ENCODE data around the gene CXCL13. TPM values are rescaled to one million over a fixed set of nuclear protein-coding genes. Genes with fewer than 3 reads are reported as not detected.
"Not testable (repeated sequence)": the region's sequence is repeated elsewhere in the genome, so short reads cannot be mapped to it uniquely, and the experiment has no call there.

CXCL13 gene, protein sequence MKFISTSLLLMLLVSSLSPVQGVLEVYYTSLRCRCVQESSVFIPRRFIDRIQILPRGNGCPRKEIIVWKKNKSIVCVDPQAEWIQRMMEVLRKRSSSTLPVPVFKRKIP
- 1 to 10 TPM; 2.7 to 3.2 TPM for total RNA-seq

DNA sequence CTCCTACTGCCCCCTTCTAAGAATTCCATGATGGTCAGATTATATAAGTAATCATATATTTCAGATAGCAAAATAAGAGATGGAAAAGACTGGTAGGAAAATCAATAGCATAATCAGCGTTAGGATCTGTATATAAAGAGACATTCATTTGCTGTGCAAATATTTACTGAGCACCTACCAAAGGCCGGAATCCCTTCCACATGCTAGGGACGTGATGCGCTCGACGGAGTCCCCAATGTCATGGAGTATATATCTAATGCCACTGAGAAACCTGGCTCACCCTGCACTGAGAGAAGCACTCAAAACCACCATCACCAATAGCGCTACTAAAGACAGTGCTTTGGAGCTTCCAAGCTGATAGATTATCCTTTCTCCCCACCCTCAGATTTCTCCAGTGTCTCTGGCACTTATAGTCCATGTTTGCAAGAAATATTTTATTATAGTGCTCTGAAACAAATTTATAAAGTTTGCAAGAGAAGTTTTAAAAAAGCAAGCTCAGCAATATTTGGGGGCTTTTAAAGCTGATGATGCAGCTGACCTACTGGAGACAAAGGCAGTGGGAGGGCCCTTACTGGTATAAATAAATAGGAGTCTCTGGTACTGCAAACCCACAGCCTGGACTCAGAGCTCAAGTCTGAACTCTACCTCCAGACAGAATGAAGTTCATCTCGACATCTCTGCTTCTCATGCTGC lies at the start of gene CXCL13:
Gene CXCL13 (plus strand): TSS at position 611 of the 693 bp plus-strand sequence. CDS start 46 bp downstream, at position 657.
- H3K9me3 Mint-ChIP-seq = no peaks in the 10 kb centered on the region
- H3K27me3 Mint-ChIP-seq = peaks cover 4 to 15% of the 10 kb centered on the region in 2 donors
- no peak within 1 kb of the TSS for H3K4me3 Mint-ChIP-seq
- no peak within 1 kb of the TSS for H3K27ac Mint-ChIP-seq
- H3K4me1 Mint-ChIP-seq (ENCODE audit: low read depth in 2 of 2) = peaks cover 5 to 16% of the 10 kb centered on the region in 2 donors
- H3K36me3 Mint-ChIP-seq = no peaks in the 10 kb centered on the region
- ATAC-seq = peak in 1 of 2 donors; percentile 37
- no peak for DNase-seq (ENCODE audit: low spot score)

DNA sequence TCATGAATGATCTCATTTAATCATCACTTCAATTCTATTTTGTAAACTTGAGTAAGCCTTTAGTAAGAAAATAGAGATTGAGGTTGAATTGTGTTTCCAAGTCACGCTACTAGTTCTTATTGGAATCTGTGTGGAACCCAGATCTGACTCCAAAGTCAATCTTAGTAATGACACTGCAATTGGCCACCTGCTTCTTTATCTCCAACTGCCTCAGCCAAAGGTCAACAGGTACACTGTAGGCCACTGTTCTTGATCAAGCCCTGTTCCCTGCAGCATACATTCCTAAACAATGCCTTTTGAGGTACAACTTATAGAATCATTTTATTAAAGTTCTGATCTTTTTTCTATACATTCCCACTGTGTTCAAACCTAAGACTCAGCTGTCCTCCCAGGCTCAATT lies 45.5 kb upstream of the CXCL13 start:
- Mint-ChIP-seq H3K9me3 (peaks cover 3% of the 10 kb centered on the region), H3K36me3 (peaks cover 5% of the 10 kb centered on the region), H3K4me1 (ENCODE audit: low read depth in 2 of 2) (no peaks in the 10 kb centered on the region), H3K27ac (no peak overlapping the region), H3K4me3 (no peak overlapping the region), H3K27me3 (peaks cover 0 to 13% of the 10 kb centered on the region in 2 donors)
- no peak for DNase-seq (ENCODE audit: low spot score)
- no peak for ATAC-seq

DNA sequence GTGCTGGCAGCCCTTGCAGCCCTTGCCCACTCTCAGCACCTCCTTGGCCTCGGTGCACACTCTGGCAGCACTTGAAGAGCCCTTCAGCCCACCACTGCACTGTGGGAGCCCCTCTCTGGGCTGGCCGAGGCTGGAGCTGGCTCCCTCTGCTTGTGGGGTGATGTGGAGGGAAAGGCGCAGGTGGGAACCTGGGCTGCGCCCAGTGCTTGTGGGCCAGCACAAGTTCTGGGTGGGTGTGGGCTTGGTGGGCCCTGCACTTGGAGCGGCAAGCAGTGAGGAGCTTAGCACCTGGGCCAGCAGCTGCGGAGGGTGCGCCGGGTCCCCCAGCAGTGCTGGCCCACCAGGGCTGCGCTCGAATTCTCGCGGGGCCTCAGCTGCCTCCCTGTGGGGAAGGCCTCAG lies 43.9 kb upstream of the CXCL13 start:
- H3K27ac Mint-ChIP-seq; H3K36me3 Mint-ChIP-seq; H3K4me1 Mint-ChIP-seq (ENCODE audit: low read depth in 2 of 2); ATAC-seq; H3K9me3 Mint-ChIP-seq; H3K4me3 Mint-ChIP-seq; DNase-seq (ENCODE audit: low spot score): not testable (repeated sequence)
- H3K27me3 Mint-ChIP-seq = peaks cover 0 to 16% of the 10 kb centered on the region in 2 donors

DNA sequence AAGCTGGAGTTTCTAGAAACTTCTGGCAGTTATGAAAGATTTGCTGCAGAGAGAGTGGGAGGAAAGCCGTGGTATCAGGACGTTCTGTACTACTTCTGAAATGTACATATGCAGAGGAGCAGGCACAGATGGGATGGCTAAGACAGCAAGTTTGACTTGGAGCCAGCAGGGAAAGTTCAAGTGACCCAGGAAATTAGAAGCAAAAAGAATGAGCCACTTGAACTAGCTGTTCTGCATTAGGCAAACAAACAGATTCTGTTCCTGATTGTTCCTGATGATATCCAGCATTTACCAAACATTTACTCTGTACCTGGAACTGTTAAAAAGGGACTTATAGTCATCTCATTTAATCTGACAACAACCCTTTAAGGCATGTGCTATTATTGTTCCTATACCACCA lies 41.4 kb upstream of the CXCL13 start:
- Mint-ChIP-seq H3K4me3 (no peak overlapping the region), H3K36me3 (peaks cover 19% of the 10 kb centered on the region), H3K9me3 (peaks cover 14% of the 10 kb centered on the region), H3K27ac (no peak overlapping the region), H3K27me3 (peaks cover 11 to 41% of the 10 kb centered on the region in 2 donors), H3K4me1 (ENCODE audit: low read depth in 2 of 2) (peaks cover 0 to 3% of the 10 kb centered on the region in 2 donors)
- DNase-seq (ENCODE audit: low spot score) (no peak), ATAC-seq (no peak)

DNA sequence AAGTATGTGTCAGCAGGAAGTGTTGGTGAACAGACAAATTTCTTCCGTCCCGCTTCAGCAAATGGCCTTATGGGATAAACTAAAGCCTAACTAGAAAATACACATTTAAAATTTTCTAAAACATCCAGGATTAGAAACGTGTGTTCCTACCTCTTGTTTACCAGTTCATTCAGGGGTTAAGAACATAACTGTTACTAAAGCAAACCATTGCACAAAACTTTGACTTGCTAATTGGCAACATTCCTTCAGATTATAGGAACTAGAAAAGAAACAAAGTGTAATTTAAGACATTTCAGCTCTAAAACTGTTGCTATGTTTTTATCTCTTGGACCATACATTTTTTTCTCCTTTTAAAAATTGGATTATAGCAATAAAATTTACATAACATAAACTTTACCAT lies 39.5 kb upstream of the CXCL13 start:
- H3K27ac Mint-ChIP-seq = no peak overlapping the region
- peaks cover 14 to 46% of the 10 kb centered on the region in 2 donors for H3K27me3 Mint-ChIP-seq

DNA sequence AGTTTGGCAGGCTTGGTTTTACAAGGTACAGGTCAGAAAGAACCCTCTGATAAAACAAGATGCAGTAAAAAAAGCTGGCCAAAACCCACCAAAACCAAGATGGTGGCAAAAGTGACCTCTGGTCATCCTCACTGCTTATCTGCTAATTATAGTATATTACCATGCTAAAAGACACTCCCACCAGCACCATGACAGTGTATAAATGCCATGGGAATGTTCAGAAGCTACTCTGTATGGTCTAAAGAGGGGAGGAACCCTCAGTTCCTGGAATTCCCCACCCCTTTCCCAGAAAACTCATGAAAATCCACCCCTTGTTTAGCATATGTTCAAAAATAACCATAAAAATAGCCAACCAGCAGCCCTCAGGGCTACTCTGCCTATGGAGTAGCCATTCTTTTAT lies 38.1 kb upstream of the CXCL13 start:
- ATAC-seq (no peak), DNase-seq (ENCODE audit: low spot score) (no peak)
- peaks cover 14 to 46% of the 10 kb centered on the region in 2 donors for H3K27me3 Mint-ChIP-seq
- H3K4me3 Mint-ChIP-seq = no peak overlapping the region
- peaks cover 0 to 5% of the 10 kb centered on the region in 2 donors for H3K4me1 Mint-ChIP-seq (ENCODE audit: low read depth in 2 of 2)
- H3K27ac Mint-ChIP-seq = no peak overlapping the region
- H3K36me3 Mint-ChIP-seq = peaks cover 29% of the 10 kb centered on the region
- H3K9me3 Mint-ChIP-seq = peaks cover 17% of the 10 kb centered on the region

More for the DNA sequence above, 39.5 kb upstream of the CXCL13 start:
- Mint-ChIP-seq H3K4me1 (ENCODE audit: low read depth in 2 of 2) (peaks cover 0 to 3% of the 10 kb centered on the region in 2 donors), H3K9me3 (peaks cover 17% of the 10 kb centered on the region), H3K36me3 (peaks cover 28% of the 10 kb centered on the region), H3K4me3 (no peak overlapping the region)
- DNase-seq (ENCODE audit: low spot score) (no peak), ATAC-seq (no peak)

DNA sequence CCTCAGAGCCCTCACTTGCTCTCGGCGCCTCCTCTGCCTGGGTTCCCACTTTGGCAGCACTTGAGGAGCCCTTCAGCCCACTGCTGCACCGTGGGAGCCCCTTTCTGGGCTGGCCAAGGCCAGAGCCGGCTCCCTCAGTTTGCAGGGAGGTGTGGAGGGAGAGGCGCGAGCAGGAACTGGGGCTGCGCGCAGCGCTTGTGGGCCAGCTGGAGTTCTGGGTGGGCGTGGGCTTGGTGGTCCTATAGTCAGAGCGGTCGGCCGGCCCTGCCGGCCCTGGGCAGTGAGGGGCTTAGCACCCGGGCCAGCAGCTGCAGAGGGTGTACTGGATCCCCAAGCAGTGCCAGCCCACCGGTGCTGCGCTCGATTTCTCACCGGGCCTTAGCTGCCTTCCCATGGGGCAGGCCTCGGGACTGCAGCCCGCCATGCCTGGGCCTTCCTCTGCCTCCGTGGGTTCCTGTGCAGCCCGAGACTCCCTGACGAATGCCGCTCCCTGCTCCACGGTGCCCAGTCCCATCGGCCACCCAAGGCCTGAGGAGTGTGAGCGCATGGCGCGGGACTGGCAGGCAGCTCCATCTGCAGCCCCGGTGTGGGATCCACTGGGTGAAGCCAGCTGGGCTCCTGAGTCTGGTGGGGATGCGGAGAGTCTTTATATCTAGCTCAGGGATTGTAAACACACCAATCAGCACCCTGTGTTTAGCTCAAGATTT lies 35.0 kb upstream of the CXCL13 start:
- Mint-ChIP-seq H3K9me3 (peaks cover 21% of the 10 kb centered on the region), H3K36me3 (peaks cover 33% of the 10 kb centered on the region), H3K27me3 (peaks cover 17 to 33% of the 10 kb centered on the region in 2 donors)
- H3K4me1 Mint-ChIP-seq (ENCODE audit: low read depth in 2 of 2); ATAC-seq; DNase-seq (ENCODE audit: low spot score); H3K27ac Mint-ChIP-seq; H3K4me3 Mint-ChIP-seq: not testable (repeated sequence)

DNA sequence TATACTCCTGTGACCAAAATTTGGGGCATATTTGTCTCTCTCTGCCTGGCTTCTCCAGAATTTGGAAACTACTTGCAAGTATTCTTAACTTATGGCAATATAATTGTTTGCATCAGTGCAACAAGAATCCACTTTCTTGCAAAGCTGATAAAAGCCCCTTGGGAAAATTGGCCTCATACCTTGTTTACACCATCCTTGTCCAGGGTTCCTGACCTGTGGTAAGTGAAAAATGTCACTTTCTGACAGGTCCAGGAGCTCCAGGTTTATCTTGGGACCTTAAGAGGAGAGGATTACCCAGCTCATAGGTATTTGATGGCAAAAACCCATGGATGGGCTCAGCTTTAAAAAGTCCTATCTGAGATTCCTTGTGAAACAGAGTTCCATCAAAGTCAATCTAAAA lies 29.3 kb upstream of the CXCL13 start:
- ATAC-seq (no peak), DNase-seq (ENCODE audit: low spot score) (no peak)
- H3K36me3 Mint-ChIP-seq = peaks cover 5% of the 10 kb centered on the region

DNA sequence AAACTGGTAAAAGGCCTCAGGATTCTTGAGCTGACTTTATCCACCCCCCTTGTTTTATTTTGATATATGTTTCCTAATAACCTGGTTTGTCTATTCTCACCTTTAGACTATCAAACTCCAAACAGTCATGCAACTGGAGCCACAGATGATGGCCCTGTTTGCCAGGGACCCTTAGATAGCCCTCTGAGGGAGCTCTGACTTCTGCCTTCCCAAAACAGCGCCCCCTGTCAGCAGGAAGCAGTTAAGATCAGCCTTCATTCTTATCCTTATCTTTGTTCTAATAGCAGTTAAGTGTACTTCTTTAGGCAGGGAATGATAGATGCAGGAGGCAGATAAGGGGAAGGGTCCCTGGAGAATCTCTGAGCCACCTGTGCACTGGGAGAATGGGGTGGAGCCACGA lies 27.5 kb upstream of the CXCL13 start:
- Mint-ChIP-seq H3K36me3 (peaks cover 10% of the 10 kb centered on the region), H3K27me3 (no peaks in the 10 kb centered on the region), H3K4me1 (ENCODE audit: low read depth in 2 of 2) (peaks cover 20 to 25% of the 10 kb centered on the region in 2 donors), H3K4me3 (no peak overlapping the region), H3K9me3 (peaks cover 2% of the 10 kb centered on the region), H3K27ac (peak overlapping the region in 1 of 2 donors; percentile 68)
- DNase-seq (ENCODE audit: low spot score) = no peak
- ATAC-seq = no peak

More for the DNA sequence above, 29.3 kb upstream of the CXCL13 start:
- Mint-ChIP-seq H3K27ac (no peak overlapping the region), H3K4me3 (no peak overlapping the region), H3K27me3 (peaks cover 0 to 3% of the 10 kb centered on the region in 2 donors), H3K9me3 (peaks cover 3% of the 10 kb centered on the region), H3K4me1 (ENCODE audit: low read depth in 2 of 2) (peaks cover 7 to 16% of the 10 kb centered on the region in 2 donors)

DNA sequence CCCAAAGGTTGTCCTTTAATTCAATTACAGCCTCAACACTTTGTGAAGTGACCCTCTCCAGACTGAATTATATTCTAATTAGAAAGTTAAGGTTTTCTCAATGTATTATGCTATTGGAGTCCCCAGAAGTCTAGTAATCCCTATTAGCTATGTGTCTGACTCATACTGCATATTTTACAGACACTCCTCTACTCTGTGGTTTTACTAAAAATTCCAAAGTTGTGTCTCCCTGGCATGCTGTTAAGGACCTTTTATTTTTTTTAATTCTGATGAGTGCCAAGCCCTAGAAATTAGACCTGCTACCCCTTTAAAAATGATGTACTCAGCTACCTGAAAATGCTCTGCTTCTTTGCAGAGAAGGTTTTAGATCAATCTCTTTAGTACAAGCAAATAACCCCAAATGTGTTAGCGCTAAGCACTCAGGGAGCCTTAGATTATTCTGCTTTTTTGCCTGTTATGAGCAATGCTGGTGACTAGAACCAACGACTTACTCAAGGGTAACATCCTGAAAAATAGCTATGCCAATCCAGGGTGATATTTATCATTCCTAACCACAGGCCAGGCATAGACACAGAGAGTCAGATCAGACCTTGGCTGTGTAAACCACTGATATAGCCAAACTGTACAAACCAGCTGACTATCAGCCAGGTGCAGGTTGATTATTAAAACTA lies 26.1 kb upstream of the CXCL13 start:
- H3K4me1 Mint-ChIP-seq (ENCODE audit: low read depth in 2 of 2) = peaks cover 24 to 38% of the 10 kb centered on the region in 2 donors
- peak overlapping the region; percentile 10 for H3K4me3 Mint-ChIP-seq
- peaks cover 10% of the 10 kb centered on the region for H3K36me3 Mint-ChIP-seq
- ATAC-seq (peak in 1 of 2 donors; percentile 77), DNase-seq (ENCODE audit: low spot score) (no peak)
- H3K27me3 Mint-ChIP-seq = no peaks in the 10 kb centered on the region
- peak overlapping the region in 1 of 2 donors; percentile 68 for H3K27ac Mint-ChIP-seq
- peaks cover 6% of the 10 kb centered on the region for H3K9me3 Mint-ChIP-seq

DNA sequence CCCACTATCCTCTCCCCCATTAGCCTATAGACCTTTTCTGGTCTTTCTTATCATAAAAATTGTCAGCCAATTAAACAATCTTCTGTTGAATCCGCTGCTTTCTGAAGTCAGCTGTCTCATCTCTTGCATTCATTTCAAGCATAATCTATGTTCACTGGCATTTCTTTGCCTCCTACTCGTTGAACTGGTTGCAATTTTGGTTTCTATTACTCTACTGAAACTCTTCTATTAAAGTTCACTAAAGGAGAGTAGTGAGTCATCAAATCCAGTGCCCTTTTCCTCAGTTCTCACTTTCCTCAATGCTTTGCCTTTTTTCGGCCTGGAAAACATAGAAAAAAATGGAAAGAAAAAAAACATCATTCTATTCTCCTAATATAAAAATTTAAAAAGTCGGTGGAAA lies 23.9 kb upstream of the CXCL13 start:
- Mint-ChIP-seq H3K9me3 (peaks cover 6% of the 10 kb centered on the region), H3K36me3 (peaks cover 10% of the 10 kb centered on the region), H3K27ac (peak overlapping the region; percentile 79 to 88), H3K27me3 (no peaks in the 10 kb centered on the region), H3K4me3 (peak overlapping the region; percentile 81), H3K4me1 (ENCODE audit: low read depth in 2 of 2) (peaks cover 32 to 46% of the 10 kb centered on the region in 2 donors)
- DNase-seq (ENCODE audit: low spot score) (no peak), ATAC-seq (peak; percentile 45 to 55)

DNA sequence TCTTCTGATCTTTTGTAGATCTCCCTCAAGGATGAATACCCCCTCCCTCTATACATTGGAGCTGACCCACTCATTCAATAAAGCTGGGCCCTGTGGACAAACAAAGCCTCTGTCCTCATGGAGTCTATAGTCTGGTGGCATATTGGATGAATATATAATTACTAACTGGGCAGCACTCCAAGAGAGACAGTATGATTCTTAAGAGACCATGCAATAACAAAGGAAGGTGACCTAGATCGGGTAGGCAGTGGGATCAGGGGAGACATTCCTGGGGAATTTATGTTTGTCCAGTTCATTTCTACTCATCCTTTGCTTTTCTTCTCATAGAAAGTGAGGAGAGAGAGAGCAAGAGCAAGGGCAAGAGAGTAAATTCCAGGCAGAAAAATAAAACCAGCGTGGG lies 23.5 kb upstream of the CXCL13 start:
- peak overlapping the region; percentile 81 for H3K4me3 Mint-ChIP-seq

DNA sequence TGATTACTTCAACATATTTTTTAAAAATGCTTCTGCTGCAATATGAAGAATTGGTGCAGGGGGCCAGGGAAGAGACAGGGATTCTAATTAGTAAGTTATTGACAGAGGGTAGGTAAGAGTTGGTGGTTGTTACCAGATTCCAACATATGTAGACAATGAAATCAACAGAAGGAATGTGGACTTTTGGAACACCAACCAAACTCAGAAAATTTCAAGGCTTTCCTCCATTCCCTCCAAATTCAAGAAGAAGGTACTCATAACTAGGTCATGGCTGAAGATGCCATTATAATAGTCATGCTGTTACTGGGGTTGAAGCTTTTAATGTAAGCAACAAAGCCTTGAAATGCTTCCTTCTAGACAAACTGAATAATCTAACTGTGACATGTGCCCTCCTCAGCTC lies 22.9 kb upstream of the CXCL13 start:
- Mint-ChIP-seq H3K27ac (peak overlapping the region; percentile 79 to 88), H3K9me3 (peaks cover 6% of the 10 kb centered on the region)
- no peak for ATAC-seq

More for the DNA sequence above, 23.5 kb upstream of the CXCL13 start:
- Mint-ChIP-seq H3K27ac (peak overlapping the region; percentile 79 to 88), H3K4me1 (ENCODE audit: low read depth in 2 of 2) (peaks cover 35 to 50% of the 10 kb centered on the region in 2 donors), H3K27me3 (no peaks in the 10 kb centered on the region), H3K36me3 (peaks cover 10% of the 10 kb centered on the region), H3K9me3 (peaks cover 6% of the 10 kb centered on the region)
- DNase-seq (ENCODE audit: low spot score) (no peak), ATAC-seq (no peak)

More for the DNA sequence above, 22.9 kb upstream of the CXCL13 start:
- no peak for DNase-seq (ENCODE audit: low spot score)
- Mint-ChIP-seq H3K4me1 (ENCODE audit: low read depth in 2 of 2) (peaks cover 40 to 55% of the 10 kb centered on the region in 2 donors), H3K27me3 (no peaks in the 10 kb centered on the region), H3K36me3 (peaks cover 10% of the 10 kb centered on the region), H3K4me3 (no peak overlapping the region)

Measured in natural killer cell treated with Interleukin-12 subunit alpha and Interleukin-12 subunit beta and Interleukin-15 and Interleukin-18, amount 100 ng/mL, for 72 hours (primary cell).